Peyer's patch (tissue), 4 donors: Measurements from ENCODE around the gene NFE2L1. TPM values are rescaled to one million over a fixed set of nuclear protein-coding genes. Genes with fewer than 3 reads are reported as not detected.

Experiments used
- DNase-seq, 3 donors: peaks; one replicate each; pipeline ENCODE4 v3.0.0-alpha.2; 2017 to 2019
- H3K27ac ChIP-seq, 4 donors: fragments of 200-600 bp; sonication (generic); one replicate each; pipeline ENCODE4 v1.5.1; 2016 to 2019
- H3K27me3 ChIP-seq, 2 donors: fragments of 200-600 bp; sonication (generic); one replicate each; pipeline ENCODE4 v1.5.1; 2019
- H3K36me3 ChIP-seq, 3 donors: fragments of 200-600 bp; sonication (generic); one replicate each; pipeline ENCODE4 v1.5.1; 2016 to 2019
- H3K4me1 ChIP-seq, 4 donors: fragments of 200-600 bp; sonication (generic); one replicate each; pipeline ENCODE4 v1.5.1; 2016 to 2019
- H3K4me3 ChIP-seq, 4 donors: fragments of 200-600 bp; sonication (generic); 1 replicate in 3 of 4; 2 replicates in 1 of 4; pipeline ENCODE4 v1.5.1; 2016 to 2019; ENCODE audit warnings: mild to moderate bottlenecking in 1 of 4
- H3K9me3 ChIP-seq, 4 donors: fragments of 200-600 bp; sonication (generic); one replicate each; pipeline ENCODE4 v1.5.1; 2016 to 2019; ENCODE audit warnings: mild to moderate bottlenecking in 1 of 4
- POLR2A ChIP-seq, 2 donors: fragments of 450-650 bp; IDR thresholded peaks; one replicate each; pipeline ENCODE4 v1.5.1; 2017; ENCODE audit warnings: antibody characterized with exemption in 2 of 2, mild to moderate bottlenecking in 2 of 2, moderate library complexity in 2 of 2
- total RNA-seq, 4 donors: library from RNA; depleted of rRNA; stranded (reverse); fragments of >200 nt; gene quantifications; one replicate each; pipeline ENCODE4 v1.1.0, GENCODE V29; 2016
- TF ChIP-seq, protein P1 (sequence below), 6 experiments: fragments of 450-650 bp in 4 of 6; fragments of 200-600 bp in 2 of 6; sonication (generic) in 1 of 6; IDR thresholded peaks; one replicate each; pipeline ENCODE4 v1.5.1; 2017 to 2019; ENCODE audit warnings: antibody characterized with exemption in 6 of 6, mild to moderate bottlenecking in 3 of 6, moderate library complexity in 1 of 6

The NFE2L1 gene
- total RNA-seq, 4 donors from 2014 or later: 89.1 to 228 (median 217) TPM

- no peak overlapping the region for H3K27ac ChIP-seq
- no peaks in the 10 kb centered on the region for H3K36me3 ChIP-seq
- no peaks in the 10 kb centered on the region for H3K4me1 ChIP-seq
- no peaks in the 10 kb centered on the region for H3K27me3 ChIP-seq
- DNase-seq: no peak
- no peak overlapping the region for H3K4me3 ChIP-seq
- TF ChIP-seq, protein P1, sequence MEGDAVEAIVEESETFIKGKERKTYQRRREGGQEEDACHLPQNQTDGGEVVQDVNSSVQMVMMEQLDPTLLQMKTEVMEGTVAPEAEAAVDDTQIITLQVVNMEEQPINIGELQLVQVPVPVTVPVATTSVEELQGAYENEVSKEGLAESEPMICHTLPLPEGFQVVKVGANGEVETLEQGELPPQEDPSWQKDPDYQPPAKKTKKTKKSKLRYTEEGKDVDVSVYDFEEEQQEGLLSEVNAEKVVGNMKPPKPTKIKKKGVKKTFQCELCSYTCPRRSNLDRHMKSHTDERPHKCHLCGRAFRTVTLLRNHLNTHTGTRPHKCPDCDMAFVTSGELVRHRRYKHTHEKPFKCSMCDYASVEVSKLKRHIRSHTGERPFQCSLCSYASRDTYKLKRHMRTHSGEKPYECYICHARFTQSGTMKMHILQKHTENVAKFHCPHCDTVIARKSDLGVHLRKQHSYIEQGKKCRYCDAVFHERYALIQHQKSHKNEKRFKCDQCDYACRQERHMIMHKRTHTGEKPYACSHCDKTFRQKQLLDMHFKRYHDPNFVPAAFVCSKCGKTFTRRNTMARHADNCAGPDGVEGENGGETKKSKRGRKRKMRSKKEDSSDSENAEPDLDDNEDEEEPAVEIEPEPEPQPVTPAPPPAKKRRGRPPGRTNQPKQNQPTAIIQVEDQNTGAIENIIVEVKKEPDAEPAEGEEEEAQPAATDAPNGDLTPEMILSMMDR (IDR thresholded peaks at IDR 0.05): no peak
- no peak for TF ChIP-seq POLR2A (IDR thresholded peaks at IDR 0.05)
- H3K9me3 ChIP-seq: no peaks in the 10 kb centered on the region
Observed at GRCh38 chr17:48093341-48094045, 45.3 kb downstream of the NFE2L1 start.

- TF ChIP-seq, protein P1 (IDR thresholded peaks at IDR 0.05): no peak
- TF ChIP-seq POLR2A (IDR thresholded peaks at IDR 0.05): no peak
- H3K27ac ChIP-seq: no peak overlapping the region
- H3K4me1 ChIP-seq: peaks cover 0 to 4% (median 0%) of the 10 kb centered on the region in 4 donors
- H3K36me3 ChIP-seq: no peaks in the 10 kb centered on the region
- no peaks in the 10 kb centered on the region for H3K9me3 ChIP-seq
- DNase-seq: no peak
- H3K4me3 ChIP-seq: no peak overlapping the region
- H3K27me3 ChIP-seq: no peaks in the 10 kb centered on the region
Observed at GRCh38 chr17:48095611-48096010, 47.5 kb downstream of the NFE2L1 start.

DNA sequence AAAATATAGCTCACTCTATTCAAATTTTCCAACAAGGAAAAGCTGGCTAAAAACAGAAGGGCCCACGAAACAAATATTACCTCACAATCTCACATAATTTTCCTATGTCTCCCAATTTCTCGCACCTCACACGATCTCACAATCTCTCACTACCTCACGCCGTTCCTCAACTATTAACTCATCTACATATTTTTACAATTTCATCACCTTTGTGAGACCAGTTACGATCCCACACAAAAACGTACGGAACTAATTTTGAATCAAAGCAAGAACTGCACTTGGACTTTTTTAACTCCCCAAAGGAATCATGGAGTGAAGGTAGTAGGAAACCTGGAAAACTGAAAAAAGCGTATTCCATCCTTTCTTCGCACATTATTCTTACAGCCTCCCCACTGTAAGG is 52.0 kb downstream of the NFE2L1 start:
- Histone ChIP-seq H3K36me3 (no peaks in the 10 kb centered on the region), H3K4me1 (peaks cover 0 to 8% (median 0%) of the 10 kb centered on the region in 4 donors), H3K27ac (peak overlapping the region in 3 of 4 donors; percentile 86 to 93 (median 90)), H3K9me3 (no peaks in the 10 kb centered on the region), H3K4me3 (peak overlapping the region; percentile 80 to 91 (median 87)), H3K27me3 (no peaks in the 10 kb centered on the region)
- no peak for TF ChIP-seq POLR2A (IDR thresholded peaks at IDR 0.05)
- TF ChIP-seq, protein P1 (IDR thresholded peaks at IDR 0.05): no peak
- no peak for DNase-seq

DNA sequence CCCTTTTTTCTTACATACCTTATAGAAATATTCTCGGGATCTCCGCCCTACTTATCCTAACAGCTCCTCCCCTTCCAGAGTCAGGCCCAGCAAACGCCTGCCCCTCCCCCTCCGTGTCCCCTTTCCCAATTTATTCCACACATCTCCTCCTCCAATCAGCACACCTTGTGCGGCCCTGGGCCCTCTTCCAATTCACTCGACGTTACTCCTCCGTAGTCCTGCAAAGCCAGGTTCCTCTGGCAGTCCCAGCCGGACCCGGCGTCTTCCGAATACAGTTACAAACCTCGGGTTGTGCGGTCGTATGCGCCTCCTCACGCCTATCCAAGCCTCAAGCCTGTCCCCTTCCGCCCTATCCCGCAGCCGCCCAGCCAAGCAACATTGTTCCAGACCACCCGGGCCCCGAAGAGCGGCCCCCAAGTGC is 52.4 kb downstream of the NFE2L1 start:
- peak overlapping the region; percentile 80 to 91 (median 87) for H3K4me3 ChIP-seq
- H3K27ac ChIP-seq: peak overlapping the region; percentile 66 to 93 (median 88)
- no peaks in the 10 kb centered on the region for H3K36me3 ChIP-seq
- peak in 2 of 3 donors; percentile 23 to 53 for DNase-seq
- no peaks in the 10 kb centered on the region for H3K27me3 ChIP-seq
- no peaks in the 10 kb centered on the region for H3K9me3 ChIP-seq
- peaks cover 0 to 8% (median 0%) of the 10 kb centered on the region in 4 donors for H3K4me1 ChIP-seq
- TF ChIP-seq, protein P1 (IDR thresholded peaks at IDR 0.05): no peak
- no peak for TF ChIP-seq POLR2A (IDR thresholded peaks at IDR 0.05)

- Histone ChIP-seq H3K4me1 (peaks cover 0 to 8% (median 0%) of the 10 kb centered on the region in 4 donors), H3K27ac (peak within 1 kb of the TSS; percentile 66 to 93 (median 88)), H3K27me3 (no peaks in the 10 kb centered on the region), H3K4me3 (peak within 1 kb of the TSS; percentile 80 to 91 (median 87)), H3K9me3 (no peaks in the 10 kb centered on the region), H3K36me3 (no peaks in the 10 kb centered on the region)
- DNase-seq: peak; percentile 93 to 97 (median 94)
- TF ChIP-seq, protein P1 (IDR thresholded peaks at IDR 0.05): no peak
- TF ChIP-seq POLR2A (IDR thresholded peaks at IDR 0.05): peak in 1 of 2 donors; percentile 47
Observed at GRCh38 chr17:48101012-48101720, 53.0 kb downstream of the NFE2L1 start, which contains the start of gene CBX1. CBX1 (minus strand) TSS chr17:48101478; CDS start chr17:48077004, 24,474 bp downstream.
